Stomach (tissue), 9 donors: ENCODE measurements around the gene ANKDD1B. TPM values are rescaled to one million over a fixed set of nuclear protein-coding genes. Genes with fewer than 3 reads are reported as not detected.
"Not testable (repeated sequence)": the region's sequence is repeated elsewhere in the genome, so short reads cannot be mapped to it uniquely, and the experiment has no call there.

Experiments
- DNase-seq, 2 donors: peaks; one replicate each; pipeline versions ENCODE4 v3.0.0 to v3.0.0-alpha.2; 2013 to 2019
- H3K27ac ChIP-seq, 5 donors: fragments of 200-600 bp in 4 of 5; sonication (generic) in 4 of 5; one replicate each; pipeline ENCODE4 v1.5.1; 2013 to 2019; ENCODE audit warnings: mild to moderate bottlenecking in 1 of 5, moderate library complexity in 1 of 5
- H3K27me3 ChIP-seq, 3 donors: fragments of 200-600 bp; sonication (generic); one replicate each; pipeline ENCODE4 v1.5.1; 2017 to 2019; ENCODE audit warnings: mixed run types in 1 of 3
- H3K36me3 ChIP-seq, 4 donors: fragments of 200-600 bp; sonication (generic); 1 replicate in 3 of 4; 2 replicates in 1 of 4; pipeline ENCODE4 v1.5.1; 2016 to 2019
- H3K4me1 ChIP-seq, 4 donors: fragments of 200-600 bp; sonication (generic); one replicate each; pipeline ENCODE4 v1.5.1; 2016 to 2019
- H3K4me3 ChIP-seq, 4 donors: fragments of 200-600 bp; sonication (generic) in 3 of 4; one replicate each; pipeline ENCODE4 v1.5.1; 2016 to 2019; ENCODE audit warnings: mild to moderate bottlenecking in 1 of 4
- H3K9me3 ChIP-seq, 4 donors: fragments of 200-600 bp; sonication (generic); one replicate each; pipeline ENCODE4 v1.5.1; 2016 to 2019
- CTCF ChIP-seq, 7 experiments: fragments of 450-650 bp in 4 of 7; fragments of 200-600 bp in 3 of 7; sonication (generic) in 3 of 7; IDR thresholded peaks; one replicate each; pipeline ENCODE4 v1.5.1; 2016 to 2019; ENCODE audit warnings: antibody characterized with exemption in 7 of 7, control low read depth in 2 of 7, mild to moderate bottlenecking in 1 of 7
- EP300 ChIP-seq: sonication (generic); formaldehyde crosslinking; IDR thresholded peaks from one replicate; pipeline ENCODE4 v1.6.1; 2017; ENCODE audit warnings: antibody characterized with exemption
- POLR2A ChIP-seq, 4 donors: fragments of 450-650 bp; IDR thresholded peaks; one replicate each; pipeline ENCODE4 v1.6.1; 2016; ENCODE audit warnings: antibody characterized with exemption in 4 of 4, control low read depth in 2 of 4, mild to moderate bottlenecking in 1 of 4, moderate library complexity in 1 of 4
- POLR2AphosphoS5 ChIP-seq, 3 donors: sonication (generic); formaldehyde crosslinking; IDR thresholded peaks; one replicate each; pipeline ENCODE4 v1.6.1; 2016; ENCODE audit warnings: antibody characterized with exemption in 3 of 3
- WGBS, 5 donors: extraction: QIAGEN DNeasy Blood & Tissue Kit in 3 of 5; methylation state at CpG; one replicate each; pipeline versions ENCODE4 v1.1.5 to v1.1.7; 2013 to 2018; 5-methylcytosine and 5-hydroxymethylcytosine counted together
- intact Hi-C: fragments of 100-400 bp; cut with DNase I; formaldehyde crosslinking; loops from one replicate; pipeline ENCODE4 v1.15.1; 2023; ENCODE audit warnings: low total_unique reads
- polyA plus RNA-seq, 3 donors: library from polyadenylated mRNA; stranded (reverse); fragments of 200-250 nt; gene quantifications; one replicate each; pipeline ENCODE4 v1.2.3, GENCODE V29; 2013
- total RNA-seq, 5 donors: library from RNA; depleted of rRNA; stranded (reverse); fragments of >200 nt; gene quantifications; one replicate each; pipeline versions ENCODE4 v1.1.0 to v1.2.3, GENCODE V29; 2014 to 2016
- donor health status: healthy with polysubstance abuse.
- donor health status: Bipolar disorder and iron deficiency.
- donor health status: healthy.

Gene ANKDD1B
- total and polyA plus RNA-seq, 8 donors = 0.37 to 11.6 (median 3.6) TPM; not detected in 2

GRCh38 chr5:75571547-75571946, 39.7 kb upstream of the ANKDD1B start:
- no peak overlapping the region for H3K4me3 ChIP-seq
- WGBS, 5 donors = 45 to 59% (median 52%) methylated on average over 2 of the region's 2 CpGs
- peaks cover 0 to 11% (median 8%) of the 10 kb centered on the region in 4 donors for H3K36me3 ChIP-seq
- H3K9me3 ChIP-seq = no peaks in the 10 kb centered on the region
- no peak for TF ChIP-seq POLR2A (IDR thresholded peaks at IDR 0.05)
- TF ChIP-seq EP300 = no peak
- TF ChIP-seq POLR2AphosphoS5 (IDR thresholded peaks at IDR 0.05) = no peak
- TF ChIP-seq CTCF (IDR thresholded peaks at IDR 0.05) = no peak
- no peak for DNase-seq
- no peaks in the 10 kb centered on the region for H3K27me3 ChIP-seq
- intact Hi-C loops = no loop called here
- H3K27ac ChIP-seq = no peak overlapping the region
- peaks cover 0 to 42% (median 18%) of the 10 kb centered on the region in 4 donors for H3K4me1 ChIP-seq

GRCh38 chr5:75574791-75575190, 36.5 kb upstream of the ANKDD1B start:
- H3K36me3 ChIP-seq = peaks cover 5 to 36% (median 32%) of the 10 kb centered on the region in 4 donors
- intact Hi-C loops = no loop called here
- no peak overlapping the region for H3K4me3 ChIP-seq
- TF ChIP-seq POLR2AphosphoS5 (IDR thresholded peaks at IDR 0.05) (no peak), POLR2A (IDR thresholded peaks at IDR 0.05) (no peak), CTCF (IDR thresholded peaks at IDR 0.05) (no peak), EP300 (no peak)
- DNase-seq = peak in 1 of 2 donors; percentile 33
- 51 to 69% (median 66%) methylated on average over 3 of the region's 3 CpGs for WGBS, 5 donors
- no peak overlapping the region for H3K27ac ChIP-seq
- H3K27me3 ChIP-seq = no peaks in the 10 kb centered on the region
- no peaks in the 10 kb centered on the region for H3K9me3 ChIP-seq
- peaks cover 0 to 25% (median 8%) of the 10 kb centered on the region in 4 donors for H3K4me1 ChIP-seq

- 85 to 90% (median 86%) methylated on average over 8 of the region's 8 CpGs for WGBS, 5 donors
- DNase-seq = not testable (repeated sequence)
Observed at GRCh38 chr5:75578280-75578679, 33.0 kb upstream of the ANKDD1B start.

GRCh38 chr5:75584641-75585040, 26.6 kb upstream of the ANKDD1B start:
- intact Hi-C loops = no loop called here
- H3K27me3 ChIP-seq = no peaks in the 10 kb centered on the region
- peaks cover 0 to 65% (median 57%) of the 10 kb centered on the region in 4 donors for H3K36me3 ChIP-seq
- TF ChIP-seq POLR2A (IDR thresholded peaks at IDR 0.05) (no peak), POLR2AphosphoS5 (IDR thresholded peaks at IDR 0.05) (no peak), CTCF (IDR thresholded peaks at IDR 0.05) (peak in 1 of 7 experiments; percentile 4)
- no peak overlapping the region for H3K4me3 ChIP-seq
- H3K27ac ChIP-seq = no peak overlapping the region
- 68 to 84% (median 71%) methylated on average over 2 of the region's 2 CpGs for WGBS, 5 donors
- H3K9me3 ChIP-seq = no peaks in the 10 kb centered on the region
- DNase-seq = no peak
- H3K4me1 ChIP-seq = no peaks in the 10 kb centered on the region

More at GRCh38 chr5:75578280-75578679, 33.0 kb upstream of the ANKDD1B start:
- H3K27me3 ChIP-seq, H3K27ac ChIP-seq, intact Hi-C loops, H3K4me1 ChIP-seq, H3K4me3 ChIP-seq, H3K9me3 ChIP-seq: not testable (repeated sequence)
- peaks cover 5 to 57% (median 53%) of the 10 kb centered on the region in 4 donors for H3K36me3 ChIP-seq

GRCh38 chr5:75588666-75589065, 22.6 kb upstream of the ANKDD1B start:
- 82 to 94% (median 90%) methylated on average over 3 of the region's 3 CpGs for WGBS, 5 donors
- TF ChIP-seq EP300 (no peak), CTCF (IDR thresholded peaks at IDR 0.05) (no peak), POLR2A (IDR thresholded peaks at IDR 0.05) (no peak)
- H3K27ac ChIP-seq = no peak overlapping the region
- H3K4me3 ChIP-seq = no peak overlapping the region
- no peaks in the 10 kb centered on the region for H3K27me3 ChIP-seq
- no peaks in the 10 kb centered on the region for H3K4me1 ChIP-seq
- DNase-seq = no peak
- H3K9me3 ChIP-seq = no peaks in the 10 kb centered on the region
- peaks cover 8 to 67% (median 64%) of the 10 kb centered on the region in 4 donors for H3K36me3 ChIP-seq
- intact Hi-C loops = no loop called here
